GM12864 (cell line): ENCODE results near the gene ETFB.

Experiments used
- DNase-seq: peaks from one replicate; pipeline ENCODE4 v3.0.0-alpha.2; 2011; ENCODE audit warnings: low read depth
- H3K4me3 ChIP-seq: 2 replicates; pipeline ENCODE4 v1.5.1; 2011; ENCODE audit warnings: mild to moderate bottlenecking, low read depth, low read length, control low read depth
- CTCF ChIP-seq: IDR thresholded peaks from 2 replicates; pipeline ENCODE4 v1.5.1; 2011; ENCODE audit warnings: low read depth, mild to moderate bottlenecking, moderate library complexity, low read length, control low read depth, inconsistent platforms; ENCODE audit errors: missing control alignments

The ETFB gene

GRCh38 chr19:51318687-51319648 lies 47.2 kb downstream of the ETFB start:
- no peak for DNase-seq
- TF ChIP-seq CTCF, result no peak
- no peak overlapping the region for H3K4me3 ChIP-seq

- H3K4me3 ChIP-seq, result no peak overlapping the region
- DNase-seq, result no peak
- TF ChIP-seq CTCF, result no peak
Measured at GRCh38 chr19:51317968-51318367, 48.2 kb downstream of the ETFB start.

GRCh38 chr19:51317376-51317775 lies 48.8 kb downstream of the ETFB start:
- DNase-seq, result no peak
- no peak for TF ChIP-seq CTCF

GRCh38 chr19:51316688-51317087 lies 49.5 kb downstream of the ETFB start:
- no peak overlapping the region for H3K4me3 ChIP-seq
- no peak for DNase-seq
- TF ChIP-seq CTCF, result no peak

More at GRCh38 chr19:51317376-51317775, 48.8 kb downstream of the ETFB start:
- no peak overlapping the region for H3K4me3 ChIP-seq

- H3K4me3 ChIP-seq, result no peak within 1 kb of the TSS
- TF ChIP-seq CTCF, result no peak
- DNase-seq, result no peak
Measured at GRCh38 chr19:51311351-51312257, 54.6 kb downstream of the ETFB start, which contains the start of gene IGLON5. TSS of gene IGLON5 (plus strand) at chr19:51311644. CDS start at chr19:51311848, 204 bp downstream.

- no peak for DNase-seq
- no peak overlapping the region for H3K4me3 ChIP-seq
- no peak for TF ChIP-seq CTCF
Measured at GRCh38 chr19:51305479-51305878, 60.7 kb downstream of the ETFB start.
